ENCODE results near the gene CDH13.

DNA sequence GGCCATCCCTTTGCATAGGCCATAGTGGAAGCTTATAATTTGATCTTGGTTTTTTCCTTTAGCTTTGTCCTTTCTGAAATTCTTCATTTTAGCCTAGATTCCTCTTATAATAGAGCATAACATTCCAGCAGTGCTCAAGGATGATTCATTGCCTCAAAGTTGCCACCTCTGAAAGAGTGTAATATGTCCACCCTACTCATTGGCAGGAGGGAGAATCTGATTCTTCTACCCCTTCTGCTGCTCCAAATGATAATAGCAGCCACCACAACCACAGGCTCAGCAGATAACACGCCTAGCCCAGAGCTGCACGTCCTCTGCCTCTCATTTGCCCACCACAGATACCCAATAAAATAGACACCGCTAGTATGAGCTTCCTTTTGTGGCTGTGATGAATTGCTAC, 843.6 kb downstream of the CDH13 start:
- TF ChIP-seq, protein P1, sequence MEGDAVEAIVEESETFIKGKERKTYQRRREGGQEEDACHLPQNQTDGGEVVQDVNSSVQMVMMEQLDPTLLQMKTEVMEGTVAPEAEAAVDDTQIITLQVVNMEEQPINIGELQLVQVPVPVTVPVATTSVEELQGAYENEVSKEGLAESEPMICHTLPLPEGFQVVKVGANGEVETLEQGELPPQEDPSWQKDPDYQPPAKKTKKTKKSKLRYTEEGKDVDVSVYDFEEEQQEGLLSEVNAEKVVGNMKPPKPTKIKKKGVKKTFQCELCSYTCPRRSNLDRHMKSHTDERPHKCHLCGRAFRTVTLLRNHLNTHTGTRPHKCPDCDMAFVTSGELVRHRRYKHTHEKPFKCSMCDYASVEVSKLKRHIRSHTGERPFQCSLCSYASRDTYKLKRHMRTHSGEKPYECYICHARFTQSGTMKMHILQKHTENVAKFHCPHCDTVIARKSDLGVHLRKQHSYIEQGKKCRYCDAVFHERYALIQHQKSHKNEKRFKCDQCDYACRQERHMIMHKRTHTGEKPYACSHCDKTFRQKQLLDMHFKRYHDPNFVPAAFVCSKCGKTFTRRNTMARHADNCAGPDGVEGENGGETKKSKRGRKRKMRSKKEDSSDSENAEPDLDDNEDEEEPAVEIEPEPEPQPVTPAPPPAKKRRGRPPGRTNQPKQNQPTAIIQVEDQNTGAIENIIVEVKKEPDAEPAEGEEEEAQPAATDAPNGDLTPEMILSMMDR (conservative IDR thresholded peaks at IDR 0.05; ENCODE audit: low read length), result no peak
- no peak for TF ChIP-seq EZH2phosphoT487 (IDR thresholded peaks at IDR 0.05; ENCODE audit: borderline replicate concordance, low read depth, low read length)

Measured in OCI-LY7 (cell line).